Panc1 (cell line): ENCODE results near the gene PLD1. TPM values are rescaled to one million over a fixed set of nuclear protein-coding genes. Genes with fewer than 3 reads are reported as not detected.

Experiments
- ATAC-seq: fragments of 200-7000 bp; cut with Tn5 transposase; 2 replicates; pipeline ENCODE4 v1.9.1; 2020; ENCODE audit warnings: mild to moderate bottlenecking, moderate library complexity
- BruUV-seq: library from RNA; stranded (reverse); fragments of 400-500 nt; replicated peaks from 2 replicates; lab custom pipeline; 2021; lab: Mats Ljungman, UMichigan
- CTCF ChIA-PET: fragments of 300-600 bp; sonication (Branson Sonifier 250); formaldehyde crosslinking; loops from one replicate; lab custom pipeline; 2022; ENCODE audit warnings: antibody characterized with exemption; lab: Charles Lee
- POLR2A ChIA-PET: fragments of 300-600 bp; sonication (Branson Sonifier 250); formaldehyde crosslinking; loops from one replicate; lab custom pipeline; 2022; ENCODE audit warnings: antibody characterized with exemption; lab: Charles Lee
- DNase-seq: peaks from one replicate; pipeline ENCODE4 v3.0.0-alpha.2; 2010; ENCODE audit warnings: low read depth, low spot score
- H3K27ac ChIP-seq: 2 replicates; pipeline ENCODE4 v1.5.1; 2011; ENCODE audit warnings: mild to moderate bottlenecking, low read length, inconsistent platforms
- H3K27me3 ChIP-seq: fragments of 200-500 bp; sonication (Bioruptor generic); 2 replicates; pipeline ENCODE4 v1.6.0; 2014; ENCODE audit warnings: low read length, inconsistent platforms; ENCODE audit not compliant: control insufficient read depth, insufficient read depth
- H3K36me3 ChIP-seq: fragments of 200-500 bp; sonication (Bioruptor generic); 2 replicates; pipeline ENCODE4 v1.5.1; 2014; ENCODE audit warnings: inconsistent platforms, mild to moderate bottlenecking, low read length, moderate library complexity; ENCODE audit not compliant: control insufficient read depth, insufficient read depth
- H3K4me1 ChIP-seq: 2 replicates; pipeline ENCODE4 v1.5.1; 2011; ENCODE audit warnings: inconsistent platforms, mild to moderate bottlenecking, low read length, moderate library complexity; ENCODE audit not compliant: control insufficient read depth, insufficient read depth
- H3K4me3 ChIP-seq, 2 experiments: 2 replicates each; pipeline ENCODE4 v1.5.1; 2011 to 2012; ENCODE audit warnings: low read depth in 2 of 2, low read length in 2 of 2, mild to moderate bottlenecking in 2 of 2, inconsistent platforms in 1 of 2, moderate library complexity in 1 of 2
- H3K9me3 ChIP-seq: fragments of 200-500 bp; sonication (Bioruptor generic); 2 replicates; pipeline ENCODE4 v1.5.1; 2014; ENCODE audit warnings: low read depth, mild to moderate bottlenecking, inconsistent platforms, low read length, moderate library complexity; ENCODE audit not compliant: control insufficient read depth, insufficient read depth
- POLR2AphosphoS5 ChIP-seq: IDR thresholded peaks from 2 replicates; pipeline ENCODE4 v1.6.1; 2012; ENCODE audit warnings: mild to moderate bottlenecking, low read depth, low read length, moderate library complexity
- SIN3A ChIP-seq: IDR thresholded peaks from 2 replicates; pipeline ENCODE4 v1.6.1; 2012; ENCODE audit warnings: low read depth, mild to moderate bottlenecking, low read length, moderate library complexity, borderline replicate concordance; ENCODE audit not compliant: insufficient read depth
- TCF7L2 ChIP-seq: IDR thresholded peaks from 2 replicates; pipeline ENCODE4 v1.6.1; 2011; ENCODE audit warnings: mild to moderate bottlenecking, low read depth, low read length, inconsistent platforms
- in situ Hi-C: cut with HindIII; loops from 2 replicates; pipeline ENCODE4 v1.10.0; 2016; ENCODE audit warnings: low sequenced_read_pairs, low pct_unique_long_range_greater_than_20kb
- intact Hi-C: fragments of 100-400 bp; cut with micrococcal nuclease; formaldehyde crosslinking; loops from one replicate; pipeline ENCODE4 v1.10.0; 2022; ENCODE audit not compliant: unreplicated experiment
- total RNA-seq: library from RNA; stranded (reverse); gene quantifications from one replicate; pipeline ENCODE4 v1.2.1, GENCODE V29; 2021; ENCODE audit not compliant: unreplicated experiment
- TF ChIP-seq, protein P1 (sequence below), 2 experiments: IDR thresholded peaks; 2 replicates each; pipeline ENCODE4 v1.6.1; 2011 to 2012; ENCODE audit warnings: low read depth in 2 of 2, control low read depth in 1 of 2, low read length in 1 of 2, mild to moderate bottlenecking in 1 of 2, moderate library complexity in 1 of 2; ENCODE audit not compliant: insufficient read depth in 1 of 2
- TF ChIP-seq, protein P2 (sequence below): fragments of 450-650 bp; IDR thresholded peaks from 2 replicates; pipeline ENCODE4 v1.5.1; 2017; ENCODE audit warnings: mild to moderate bottlenecking

The PLD1 gene
- total RNA-seq, 1 experiment from 2014 or later, result 20.6 TPM

DNA sequence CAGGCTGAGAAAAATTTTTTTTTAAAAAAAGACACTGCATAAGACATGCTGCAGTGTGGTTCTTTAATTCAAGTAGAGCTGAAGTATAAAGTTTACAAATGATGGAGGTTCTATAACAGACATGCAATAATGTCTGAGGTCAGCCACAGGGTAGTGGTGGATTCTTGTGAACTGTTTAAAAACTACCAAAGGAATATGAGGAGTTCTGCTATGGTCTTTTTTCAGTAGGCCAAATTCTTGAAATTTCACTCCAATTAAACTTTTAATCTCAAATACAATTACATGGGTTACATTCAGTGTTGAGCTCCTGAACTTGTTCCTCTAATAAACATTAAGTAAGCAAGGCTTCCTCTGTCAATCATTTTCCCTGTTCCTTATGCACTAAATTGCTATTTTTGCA lies 122.7 kb downstream of the PLD1 start:
- Histone ChIP-seq H3K9me3 (no peaks in the 10 kb centered on the region), H3K27me3 (no peaks in the 10 kb centered on the region), H3K4me3 (no peak overlapping the region), H3K4me1 (no peaks in the 10 kb centered on the region), H3K36me3 (no peaks in the 10 kb centered on the region), H3K27ac (no peak overlapping the region)
- POLR2A ChIA-PET, result no interaction called here
- CTCF ChIA-PET, result no interaction called here
- DNase-seq, result no peak
- ATAC-seq, result no peak
- no peak for TF ChIP-seq SIN3A
- TF ChIP-seq, protein P1, sequence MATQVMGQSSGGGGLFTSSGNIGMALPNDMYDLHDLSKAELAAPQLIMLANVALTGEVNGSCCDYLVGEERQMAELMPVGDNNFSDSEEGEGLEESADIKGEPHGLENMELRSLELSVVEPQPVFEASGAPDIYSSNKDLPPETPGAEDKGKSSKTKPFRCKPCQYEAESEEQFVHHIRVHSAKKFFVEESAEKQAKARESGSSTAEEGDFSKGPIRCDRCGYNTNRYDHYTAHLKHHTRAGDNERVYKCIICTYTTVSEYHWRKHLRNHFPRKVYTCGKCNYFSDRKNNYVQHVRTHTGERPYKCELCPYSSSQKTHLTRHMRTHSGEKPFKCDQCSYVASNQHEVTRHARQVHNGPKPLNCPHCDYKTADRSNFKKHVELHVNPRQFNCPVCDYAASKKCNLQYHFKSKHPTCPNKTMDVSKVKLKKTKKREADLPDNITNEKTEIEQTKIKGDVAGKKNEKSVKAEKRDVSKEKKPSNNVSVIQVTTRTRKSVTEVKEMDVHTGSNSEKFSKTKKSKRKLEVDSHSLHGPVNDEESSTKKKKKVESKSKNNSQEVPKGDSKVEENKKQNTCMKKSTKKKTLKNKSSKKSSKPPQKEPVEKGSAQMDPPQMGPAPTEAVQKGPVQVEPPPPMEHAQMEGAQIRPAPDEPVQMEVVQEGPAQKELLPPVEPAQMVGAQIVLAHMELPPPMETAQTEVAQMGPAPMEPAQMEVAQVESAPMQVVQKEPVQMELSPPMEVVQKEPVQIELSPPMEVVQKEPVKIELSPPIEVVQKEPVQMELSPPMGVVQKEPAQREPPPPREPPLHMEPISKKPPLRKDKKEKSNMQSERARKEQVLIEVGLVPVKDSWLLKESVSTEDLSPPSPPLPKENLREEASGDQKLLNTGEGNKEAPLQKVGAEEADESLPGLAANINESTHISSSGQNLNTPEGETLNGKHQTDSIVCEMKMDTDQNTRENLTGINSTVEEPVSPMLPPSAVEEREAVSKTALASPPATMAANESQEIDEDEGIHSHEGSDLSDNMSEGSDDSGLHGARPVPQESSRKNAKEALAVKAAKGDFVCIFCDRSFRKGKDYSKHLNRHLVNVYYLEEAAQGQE (IDR thresholded peaks at IDR 0.05; ENCODE audit: insufficient read depth in 1 of 2, low read depth in 2 of 2, low read length in 1 of 2), result no peak
- TF ChIP-seq, protein P2, sequence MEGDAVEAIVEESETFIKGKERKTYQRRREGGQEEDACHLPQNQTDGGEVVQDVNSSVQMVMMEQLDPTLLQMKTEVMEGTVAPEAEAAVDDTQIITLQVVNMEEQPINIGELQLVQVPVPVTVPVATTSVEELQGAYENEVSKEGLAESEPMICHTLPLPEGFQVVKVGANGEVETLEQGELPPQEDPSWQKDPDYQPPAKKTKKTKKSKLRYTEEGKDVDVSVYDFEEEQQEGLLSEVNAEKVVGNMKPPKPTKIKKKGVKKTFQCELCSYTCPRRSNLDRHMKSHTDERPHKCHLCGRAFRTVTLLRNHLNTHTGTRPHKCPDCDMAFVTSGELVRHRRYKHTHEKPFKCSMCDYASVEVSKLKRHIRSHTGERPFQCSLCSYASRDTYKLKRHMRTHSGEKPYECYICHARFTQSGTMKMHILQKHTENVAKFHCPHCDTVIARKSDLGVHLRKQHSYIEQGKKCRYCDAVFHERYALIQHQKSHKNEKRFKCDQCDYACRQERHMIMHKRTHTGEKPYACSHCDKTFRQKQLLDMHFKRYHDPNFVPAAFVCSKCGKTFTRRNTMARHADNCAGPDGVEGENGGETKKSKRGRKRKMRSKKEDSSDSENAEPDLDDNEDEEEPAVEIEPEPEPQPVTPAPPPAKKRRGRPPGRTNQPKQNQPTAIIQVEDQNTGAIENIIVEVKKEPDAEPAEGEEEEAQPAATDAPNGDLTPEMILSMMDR, result no peak
- no peak for TF ChIP-seq POLR2AphosphoS5
- TF ChIP-seq TCF7L2, result no peak
- in situ Hi-C loops, result no loop called here
- intact Hi-C loops, result no loop called here
- BruUV-seq, result no TSS peak

DNA sequence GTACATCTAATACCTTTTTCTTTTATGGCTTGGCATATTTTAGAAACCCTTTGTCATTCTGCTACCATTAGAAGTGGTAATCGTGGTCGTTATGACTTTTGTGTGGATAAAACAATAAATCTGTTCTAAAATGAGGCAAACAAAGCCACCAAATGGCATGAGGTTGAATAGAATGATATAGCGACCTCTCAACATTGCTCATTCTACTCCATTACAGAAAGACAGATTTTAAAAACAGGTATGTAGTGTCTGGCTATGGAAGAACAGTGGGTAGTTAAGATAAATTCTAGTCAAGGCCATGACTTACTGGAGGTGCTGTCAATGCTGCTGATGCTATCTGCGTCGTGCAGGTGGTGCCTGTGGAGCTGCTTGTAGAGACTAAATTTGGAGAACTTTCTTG lies 123.2 kb downstream of the PLD1 start:
- H3K4me1 ChIP-seq, result no peaks in the 10 kb centered on the region
- no peak for ATAC-seq
- no TSS peak for BruUV-seq
- CTCF ChIA-PET, result no interaction called here
- POLR2A ChIA-PET, result no interaction called here
- no peaks in the 10 kb centered on the region for H3K36me3 ChIP-seq
- H3K27ac ChIP-seq, result no peak overlapping the region
- intact Hi-C loops (no loop called here), in situ Hi-C loops (no loop called here)
- H3K4me3 ChIP-seq, result no peak overlapping the region
- H3K9me3 ChIP-seq, result no peaks in the 10 kb centered on the region
- no peak for DNase-seq
- no peaks in the 10 kb centered on the region for H3K27me3 ChIP-seq
- TF ChIP-seq SIN3A, result no peak
- TF ChIP-seq TCF7L2, result no peak
- TF ChIP-seq, protein P2, result no peak
- TF ChIP-seq, protein P1 (IDR thresholded peaks at IDR 0.05; ENCODE audit: insufficient read depth in 1 of 2, low read depth in 2 of 2, low read length in 1 of 2), result no peak
